Fibroblast of lung (primary cell): Measurements from ENCODE around the gene CTSD. TPM values are rescaled to one million over a fixed set of nuclear protein-coding genes. Genes with fewer than 3 reads are reported as not detected.

Source experiments
- DNase-seq, 2 donors: peaks; one replicate each; pipeline versions ENCODE4 v3.0.0 to v3.0.0-alpha.2; 2010; ENCODE audit warnings: low read depth in 2 of 2
- H2AFZ ChIP-seq: 2 replicates; pipeline ENCODE4 v1.5.1; 2012; ENCODE audit warnings: low read length, control low read depth, inconsistent platforms
- H3K27ac ChIP-seq: 2 replicates; pipeline ENCODE4 v1.5.1; 2011; ENCODE audit warnings: low read length, control low read depth; ENCODE audit not compliant: insufficient read depth
- H3K27me3 ChIP-seq: 2 replicates; pipeline ENCODE4 v1.5.1; 2011; ENCODE audit warnings: mild to moderate bottlenecking, low read length; ENCODE audit not compliant: control insufficient read depth, insufficient read depth
- H3K36me3 ChIP-seq: 2 replicates; pipeline ENCODE4 v1.5.1; 2011; ENCODE audit warnings: low read length; ENCODE audit not compliant: control insufficient read depth, insufficient read depth
- H3K4me1 ChIP-seq: 2 replicates; pipeline ENCODE4 v1.5.1; 2011; ENCODE audit warnings: low read length; ENCODE audit not compliant: control insufficient read depth, insufficient read depth; ENCODE audit errors: extremely low read depth
- H3K4me2 ChIP-seq: 2 replicates; pipeline ENCODE4 v1.5.1; 2011; ENCODE audit warnings: low read length, control low read depth; ENCODE audit not compliant: insufficient read depth; ENCODE audit errors: extremely low read depth
- H3K4me3 ChIP-seq, 4 experiments: fragments of 200-600 bp in 1 of 4; sonication (generic) in 1 of 4; replicated peaks in 1 of 4; 2 replicates each; pipeline ENCODE4 v1.5.1; 2011 to 2016; ENCODE audit warnings: low read length in 4 of 4, low read depth in 3 of 4, mild to moderate bottlenecking in 3 of 4, control low read depth in 2 of 4, inconsistent platforms in 1 of 4, mixed read lengths in 1 of 4; ENCODE audit not compliant: insufficient read depth in 1 of 4; ENCODE audit errors: control extremely low read depth in 1 of 4
- H3K79me2 ChIP-seq: 2 replicates; pipeline ENCODE4 v1.5.1; 2012; ENCODE audit warnings: mild to moderate bottlenecking, low read length, inconsistent platforms; ENCODE audit not compliant: control insufficient read depth, insufficient read depth
- H3K9ac ChIP-seq: 2 replicates; pipeline ENCODE4 v1.5.1; 2011; ENCODE audit warnings: mild to moderate bottlenecking, low read length, control low read depth; ENCODE audit not compliant: insufficient read depth
- H3K9me3 ChIP-seq: 2 replicates; pipeline ENCODE4 v1.5.1; 2012; ENCODE audit warnings: low read depth, low read length; ENCODE audit not compliant: control insufficient read depth, insufficient read depth
- H4K20me1 ChIP-seq: 2 replicates; pipeline ENCODE4 v1.5.1; 2011; ENCODE audit warnings: low read length; ENCODE audit not compliant: control insufficient read depth, insufficient read depth; ENCODE audit errors: extremely low read depth
- CTCF ChIP-seq, 2 donors: IDR thresholded peaks in 1 of 2; conservative IDR thresholded peaks in 1 of 2; 1 replicate in 1 of 2; 2 replicates in 1 of 2; pipeline ENCODE4 v1.5.1; 2011 to 2012; ENCODE audit warnings: low read length in 2 of 2, control low read depth in 1 of 2, inconsistent platforms in 1 of 2, low read depth in 1 of 2, mild to moderate bottlenecking in 1 of 2
- EZH2 ChIP-seq: IDR thresholded peaks from 2 replicates; pipeline ENCODE4 v1.5.1; 2012; ENCODE audit warnings: low read length, control low read depth, mild to moderate bottlenecking; ENCODE audit errors: missing control alignments
- polyA plus RNA-seq, 2 donors: library from polyadenylated mRNA; depleted of rRNA in 1 of 2; stranded (reverse) in 1 of 2; unstranded in 1 of 2; fragments of >200 nt; gene quantifications; 2 replicates each; pipeline ENCODE4 v1.2.1, GENCODE V29; 2011 to 2012; ENCODE audit warnings: missing spikeins in 1 of 2
- total RNA-seq: library from RNA; depleted of rRNA; stranded (reverse); fragments of >200 nt; gene quantifications from 2 replicates; pipeline ENCODE4 v1.2.1, GENCODE V29; 2014

CTSD gene
- total and polyA plus RNA-seq, 2 donors (not counting 1 experiment from before 2014, with no cell fraction given): 135 to 253 TPM

GRCh38 chr11:1730059-1730629 is 33.6 kb downstream of the CTSD start:
- H3K4me1 ChIP-seq: no peaks in the 10 kb centered on the region
- H3K36me3 ChIP-seq: no peaks in the 10 kb centered on the region
- no peaks in the 10 kb centered on the region for H3K9me3 ChIP-seq
- H3K4me3 ChIP-seq: no peak overlapping the region
- H3K4me2 ChIP-seq: no peak overlapping the region
- H3K27ac ChIP-seq: no peak overlapping the region
- H2AFZ ChIP-seq: no peak overlapping the region
- no peak for DNase-seq
- no peaks in the 10 kb centered on the region for H3K79me2 ChIP-seq
- H4K20me1 ChIP-seq: no peaks in the 10 kb centered on the region
- H3K9ac ChIP-seq: no peak overlapping the region
- no peak for TF ChIP-seq CTCF (conservative IDR thresholded peaks at IDR 0.05 in 1 of 2, IDR thresholded peaks at IDR 0.05 in 1 of 2; ENCODE audit: low read depth in 1 of 2, low read length in 2 of 2)
- no peak for TF ChIP-seq EZH2
- peaks cover 6% of the 10 kb centered on the region for H3K27me3 ChIP-seq

GRCh38 chr11:1729692-1730011 is 34.1 kb downstream of the CTSD start:
- H3K36me3 ChIP-seq: no peaks in the 10 kb centered on the region
- H3K27ac ChIP-seq: no peak overlapping the region
- no peaks in the 10 kb centered on the region for H3K79me2 ChIP-seq
- H3K9ac ChIP-seq: no peak overlapping the region
- no peak for DNase-seq
- H3K4me1 ChIP-seq: no peaks in the 10 kb centered on the region
- peaks cover 6% of the 10 kb centered on the region for H3K27me3 ChIP-seq
- TF ChIP-seq EZH2: no peak
- TF ChIP-seq CTCF (conservative IDR thresholded peaks at IDR 0.05 in 1 of 2, IDR thresholded peaks at IDR 0.05 in 1 of 2; ENCODE audit: low read depth in 1 of 2, low read length in 2 of 2): no peak
- no peak overlapping the region for H2AFZ ChIP-seq
- H3K9me3 ChIP-seq: no peaks in the 10 kb centered on the region
- no peaks in the 10 kb centered on the region for H4K20me1 ChIP-seq
- H3K4me2 ChIP-seq: no peak overlapping the region
- H3K4me3 ChIP-seq: no peak overlapping the region

- H3K9me3 ChIP-seq: no peaks in the 10 kb centered on the region
- DNase-seq: no peak
- no peak overlapping the region for H3K9ac ChIP-seq
- H3K4me3 ChIP-seq: no peak overlapping the region
- TF ChIP-seq EZH2 (no peak), CTCF (conservative IDR thresholded peaks at IDR 0.05 in 1 of 2, IDR thresholded peaks at IDR 0.05 in 1 of 2; ENCODE audit: low read depth in 1 of 2, low read length in 2 of 2) (no peak)
- no peak overlapping the region for H3K27ac ChIP-seq
- H3K4me2 ChIP-seq: no peak overlapping the region
- peaks cover 6% of the 10 kb centered on the region for H3K27me3 ChIP-seq
- no peak overlapping the region for H2AFZ ChIP-seq
- no peaks in the 10 kb centered on the region for H3K79me2 ChIP-seq
- no peaks in the 10 kb centered on the region for H3K36me3 ChIP-seq
- no peaks in the 10 kb centered on the region for H4K20me1 ChIP-seq
- H3K4me1 ChIP-seq: no peaks in the 10 kb centered on the region
These were observed 34.6 kb downstream of the CTSD start for GRCh38 chr11:1728931-1729691.
